CD4-positive, alpha-beta T cell treated with Interleukin-10 for 1 hour (primary cell): ENCODE measurements around the gene CSRNP3.

Source experiments
- DNase-seq: peaks from one replicate; pipeline ENCODE4 v3.0.0-alpha.2; 2020

The CSRNP3 gene

DNA sequence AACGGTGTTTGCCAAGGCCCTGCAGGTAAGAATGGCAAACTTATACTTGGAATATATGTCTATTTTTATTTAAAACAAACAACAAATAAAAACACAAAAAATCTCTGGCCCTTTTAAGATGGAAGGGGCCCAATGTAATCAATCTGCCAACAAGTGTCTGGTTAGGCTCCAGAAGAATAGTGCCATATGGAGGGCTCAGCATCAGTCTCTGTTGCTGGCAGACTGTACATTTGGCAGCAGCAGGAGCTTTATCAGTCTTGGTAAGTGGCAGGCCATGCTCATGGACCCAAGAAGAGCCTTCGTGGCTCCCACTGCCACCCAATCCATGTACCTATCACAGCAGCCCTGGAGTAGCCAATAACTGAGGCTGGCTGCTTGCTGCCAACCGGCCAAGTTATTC, 223.4 kb downstream of the CSRNP3 start:
- DNase-seq = no peak

DNA sequence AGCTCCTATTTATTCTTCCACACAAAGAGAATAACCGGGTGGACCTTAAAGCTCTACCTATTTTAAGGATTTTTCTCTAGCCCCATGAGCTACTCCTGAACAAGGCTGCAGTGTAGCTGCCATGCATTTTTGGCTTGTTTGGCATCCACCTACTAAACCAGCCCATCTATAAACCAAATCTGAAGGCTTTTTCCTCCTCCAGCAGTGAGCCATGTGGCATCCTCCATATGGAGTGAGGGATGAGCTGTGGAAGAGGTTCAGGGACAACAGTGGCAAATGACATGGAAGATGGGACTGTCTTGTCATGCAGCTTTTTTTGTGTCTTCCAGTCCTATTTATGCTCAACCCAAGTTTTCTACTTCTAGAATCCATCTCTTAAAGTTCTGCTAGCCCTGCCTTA, 224.3 kb downstream of the CSRNP3 start:
- DNase-seq = no peak

DNA sequence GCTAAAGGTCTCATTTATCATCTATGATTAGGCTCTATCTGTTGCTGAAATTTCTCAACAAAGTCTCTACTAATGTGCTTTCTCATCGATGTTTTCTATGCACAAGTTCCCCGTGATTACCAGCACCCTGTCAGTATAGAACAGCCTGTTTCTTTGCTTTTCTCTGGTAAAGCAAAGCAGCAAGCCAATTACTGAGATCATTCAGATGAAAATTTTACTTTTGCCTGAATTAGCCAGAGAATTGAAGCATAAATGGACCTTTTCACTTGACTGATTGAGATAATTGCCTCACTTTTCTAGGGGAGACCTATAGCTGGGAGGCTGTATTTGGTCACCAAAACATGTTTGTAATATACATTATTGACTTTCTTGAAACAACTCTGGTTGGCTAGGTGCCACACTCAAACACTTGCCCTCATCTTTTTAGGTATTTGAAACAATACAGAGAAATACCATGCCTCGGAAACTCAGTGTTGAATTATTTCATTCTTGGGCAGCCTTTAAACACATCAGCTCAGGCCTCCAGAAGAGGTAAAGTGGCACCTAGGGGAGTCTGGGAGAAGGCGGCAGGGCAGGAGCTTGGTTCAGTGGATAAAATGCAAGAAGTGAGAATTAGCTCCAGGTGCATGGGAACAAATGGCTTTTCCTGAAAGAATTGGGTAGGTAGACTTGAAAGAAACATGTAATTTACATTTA, 228.4 kb downstream of the CSRNP3 start:
- no peak for DNase-seq

DNA sequence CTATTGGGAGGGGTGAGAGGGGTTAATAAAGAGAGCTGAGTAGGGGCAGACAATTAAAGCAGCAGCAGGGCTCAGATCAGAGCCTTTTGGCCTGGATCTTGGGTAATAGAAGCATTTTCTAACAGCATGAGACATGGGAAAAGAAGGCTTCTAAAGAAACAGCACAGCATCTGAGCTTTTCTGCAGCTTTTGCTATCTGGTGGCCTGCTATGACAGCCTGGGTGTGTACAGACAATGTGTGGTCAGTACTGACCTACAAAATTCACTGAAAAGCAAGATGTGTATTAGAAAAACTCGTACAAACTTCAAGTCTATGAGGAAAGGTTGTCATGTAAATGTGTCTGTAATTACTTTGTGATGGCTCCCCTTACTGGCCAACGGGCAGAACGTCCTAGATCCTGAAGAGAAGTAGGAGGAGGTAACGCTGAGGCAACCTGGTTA, 229.0 kb downstream of the CSRNP3 start:
- DNase-seq = no peak

DNA sequence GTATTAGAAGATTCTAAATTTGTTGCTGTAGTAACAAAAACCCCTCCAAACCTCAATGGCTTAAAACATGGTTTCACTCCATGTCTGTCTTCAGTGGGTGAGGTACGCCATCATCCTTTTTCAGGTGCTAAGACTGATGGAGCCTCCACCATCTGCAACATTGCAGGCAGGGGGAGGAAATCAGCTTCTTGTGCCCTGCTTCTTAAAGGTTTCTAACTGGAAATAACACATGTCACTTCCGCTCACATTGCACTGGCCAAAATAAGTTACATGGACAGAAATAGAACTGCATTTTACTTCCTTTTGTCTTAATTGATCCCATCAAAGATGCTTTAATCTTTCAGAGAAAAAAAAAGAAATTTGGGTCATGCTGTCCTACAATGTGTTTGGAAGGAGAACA, 230.4 kb downstream of the CSRNP3 start:
- DNase-seq = no peak

DNA sequence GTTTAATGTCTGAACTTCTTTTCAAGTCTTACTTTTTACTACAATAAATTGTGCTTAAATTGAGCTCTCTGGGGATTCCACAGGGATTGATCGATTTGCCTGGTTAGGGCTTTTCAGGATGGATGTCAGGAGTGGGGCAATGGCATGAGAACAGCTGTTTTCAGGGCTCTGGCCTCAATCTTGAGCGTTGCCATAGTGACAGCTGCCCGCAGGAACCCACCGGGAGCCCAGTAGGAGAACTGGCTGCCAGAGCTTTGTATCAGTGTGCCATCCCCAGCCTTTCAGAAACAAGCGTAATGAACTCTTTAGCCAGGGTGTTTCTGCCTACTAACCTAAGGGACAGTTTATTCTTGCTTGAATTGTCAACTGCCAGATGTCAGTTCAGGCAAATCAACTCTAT, 231.0 kb downstream of the CSRNP3 start:
- no peak for DNase-seq

DNA sequence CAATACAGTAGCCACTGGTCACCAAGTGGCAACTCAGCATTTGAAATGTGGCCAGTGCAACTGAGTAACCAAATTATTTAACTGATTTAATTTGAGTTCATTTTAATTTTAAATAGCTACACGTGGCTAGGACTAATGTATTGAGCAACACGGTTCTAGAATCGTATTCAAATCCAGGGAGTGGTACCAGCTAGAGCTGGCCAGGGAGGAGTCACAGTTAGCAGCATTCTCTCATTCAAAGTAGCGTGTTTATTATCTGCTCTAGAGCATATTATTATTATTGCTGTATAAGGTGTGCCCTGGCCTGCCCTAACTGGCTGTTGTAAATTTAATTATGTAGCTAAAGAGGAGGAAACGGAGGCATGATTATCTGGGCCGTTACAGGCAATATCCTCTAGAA, 231.6 kb downstream of the CSRNP3 start:
- DNase-seq = no peak

DNA sequence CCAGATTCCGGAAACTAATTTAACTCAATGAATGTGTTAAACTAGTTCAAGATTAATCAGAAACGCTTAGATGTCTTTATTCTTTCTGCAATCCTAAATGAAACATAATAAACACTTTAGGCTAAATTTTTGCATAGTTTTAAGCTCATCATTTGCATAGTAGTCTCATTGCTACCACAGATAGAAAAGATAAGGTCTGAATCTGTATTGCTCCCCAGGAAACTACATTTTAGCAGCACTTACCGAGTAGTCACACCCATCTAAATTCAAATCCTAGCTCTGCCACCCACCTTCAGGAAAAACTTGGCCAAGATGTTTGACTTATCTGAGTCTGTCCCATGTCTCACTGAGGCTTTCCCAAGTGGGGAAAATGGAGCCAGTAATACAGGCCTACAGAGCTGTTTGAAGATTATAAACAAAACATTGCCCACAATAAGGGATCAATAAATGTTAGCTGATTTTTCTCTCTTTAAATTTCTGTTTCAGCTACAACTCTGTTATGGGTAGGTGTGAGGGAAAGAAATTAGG, 237.5 kb downstream of the CSRNP3 start:
- DNase-seq = no peak

DNA sequence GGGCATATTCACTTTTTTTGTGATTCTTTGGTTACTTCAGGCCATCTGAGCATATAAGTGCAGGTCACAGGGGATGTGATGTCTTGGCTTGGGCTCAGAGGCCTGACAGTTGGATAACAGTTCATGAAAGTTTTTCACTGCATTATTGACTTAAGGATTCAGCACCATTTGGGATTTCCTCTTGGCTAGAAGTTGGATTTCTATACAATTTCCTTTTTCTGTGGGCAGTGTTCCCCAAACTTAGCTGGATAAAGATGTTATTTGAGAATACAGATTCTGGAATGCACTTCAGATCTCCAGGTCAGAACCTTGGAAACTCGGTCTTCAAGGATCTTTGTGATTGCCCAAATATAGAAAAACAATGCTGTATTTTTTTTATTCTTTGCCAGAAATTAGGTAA, 246.6 kb downstream of the CSRNP3 start:
- DNase-seq = no peak

DNA sequence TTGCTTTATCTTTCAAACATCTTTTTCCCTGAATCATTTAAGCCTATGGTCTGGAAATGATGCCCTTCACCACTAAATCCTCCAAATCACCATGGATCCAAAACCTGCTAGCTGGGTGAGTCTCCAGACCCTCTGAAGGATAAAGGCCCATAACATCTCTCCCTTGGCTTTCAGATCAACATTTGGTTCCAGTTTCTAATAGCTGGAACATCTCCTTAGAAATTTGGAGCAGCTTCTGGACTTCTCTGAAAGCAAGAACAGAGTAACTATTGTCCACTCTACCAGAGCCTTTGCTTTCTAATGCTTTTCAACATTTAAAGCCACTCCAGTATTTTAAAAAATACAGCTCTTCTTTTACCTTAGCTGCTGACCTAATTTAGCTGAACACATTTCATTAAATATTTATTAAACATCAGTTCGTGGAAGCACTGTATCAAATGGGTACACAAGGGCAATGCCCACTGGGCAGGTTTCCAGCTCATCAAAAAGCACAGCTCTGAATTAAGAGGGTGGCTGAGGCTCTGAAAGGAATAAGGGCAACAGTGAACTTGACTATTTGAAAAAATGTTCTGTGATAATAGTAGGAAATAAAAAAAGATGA, 249.2 kb downstream of the CSRNP3 start:
- no peak for DNase-seq

DNA sequence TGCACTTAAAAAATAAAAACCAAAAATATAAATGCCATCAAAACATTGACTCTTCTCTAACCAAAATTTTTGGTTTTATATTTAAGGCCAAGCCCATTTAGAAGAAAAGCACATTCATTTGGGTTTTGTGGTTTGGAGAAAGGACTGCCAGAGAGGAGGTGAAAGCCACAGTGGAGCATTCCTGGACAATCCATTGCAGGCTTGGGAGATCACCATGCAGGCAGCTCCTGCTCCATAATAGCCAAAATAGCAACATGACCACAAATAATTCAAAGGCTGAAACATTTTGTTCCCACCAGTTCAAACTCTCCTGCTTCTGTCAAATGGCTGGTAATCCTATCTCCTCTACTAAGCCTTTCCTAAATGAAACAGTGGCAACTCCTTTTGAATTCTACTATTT, 251.0 kb downstream of the CSRNP3 start:
- DNase-seq = no peak

DNA sequence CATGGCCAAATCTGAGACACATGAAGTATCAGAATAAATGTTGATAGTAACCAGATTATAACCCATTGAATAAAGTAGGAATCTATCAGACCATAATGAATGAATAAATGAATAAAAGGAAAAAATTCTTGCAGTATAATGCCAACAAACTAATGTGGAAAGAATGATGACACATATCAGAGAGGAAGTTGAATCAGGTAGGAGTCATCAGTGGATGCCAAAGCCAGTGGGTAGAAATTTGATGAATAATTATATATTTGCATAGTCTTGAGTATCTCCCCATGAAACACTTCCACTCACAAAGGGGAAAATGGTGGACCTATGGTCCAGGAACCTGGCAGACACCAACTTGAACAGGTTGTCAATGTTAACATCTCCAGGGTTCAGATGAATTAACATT, 255.9 kb downstream of the CSRNP3 start:
- DNase-seq = no peak
